Measurements from ENCODE around the gene RSPH1.

Gene RSPH1

DNA sequence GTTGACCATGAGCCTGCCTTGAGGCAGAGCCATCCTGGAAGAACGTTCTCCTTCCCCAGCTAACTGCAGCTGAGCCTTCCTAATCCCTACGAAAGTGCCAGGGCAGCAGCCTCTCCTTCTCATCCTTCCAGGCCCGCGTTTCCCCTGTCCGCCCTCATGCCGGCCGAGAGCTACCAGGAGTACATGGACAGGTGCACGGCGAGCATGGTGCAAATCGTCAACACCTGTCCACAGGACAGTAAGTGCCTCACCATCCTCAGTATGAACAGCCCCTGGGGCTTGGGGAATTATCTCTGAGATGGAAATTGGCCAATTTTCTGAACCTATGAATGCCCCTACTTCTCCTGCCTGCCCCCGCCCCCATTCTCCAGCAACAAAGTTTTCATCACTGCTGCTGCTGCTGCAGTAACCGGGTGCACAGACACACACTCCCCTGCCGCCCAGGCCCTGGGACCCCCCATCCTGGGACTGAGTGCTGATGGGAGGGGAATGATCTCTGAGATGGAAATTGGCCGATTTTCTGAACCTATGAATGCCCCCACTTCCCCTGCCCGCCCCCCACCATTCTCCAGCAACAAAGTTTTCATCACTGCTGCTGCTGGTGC, 52.7 kb downstream of the RSPH1 start:
- DNase-seq = no peak

DNA sequence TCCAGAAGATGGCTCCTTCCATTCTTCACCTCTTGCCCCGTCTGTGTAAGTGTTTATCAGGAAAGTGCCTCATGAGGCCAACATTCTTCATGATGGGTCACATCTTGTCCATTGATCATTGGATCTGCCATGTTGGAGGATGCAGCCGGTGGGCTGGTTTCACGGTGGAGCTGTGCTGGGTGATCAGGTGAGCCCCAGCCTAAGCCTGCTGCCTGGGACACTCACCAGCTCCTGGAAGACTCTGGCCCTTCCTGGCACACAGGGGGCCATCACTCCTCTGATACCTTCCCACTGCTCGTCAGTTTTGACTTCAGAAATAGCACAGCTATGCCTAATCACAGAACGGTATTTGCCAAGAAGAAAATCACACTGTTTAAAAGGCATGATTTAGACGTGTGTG, 54.1 kb downstream of the RSPH1 start:
- DNase-seq = no peak

DNA sequence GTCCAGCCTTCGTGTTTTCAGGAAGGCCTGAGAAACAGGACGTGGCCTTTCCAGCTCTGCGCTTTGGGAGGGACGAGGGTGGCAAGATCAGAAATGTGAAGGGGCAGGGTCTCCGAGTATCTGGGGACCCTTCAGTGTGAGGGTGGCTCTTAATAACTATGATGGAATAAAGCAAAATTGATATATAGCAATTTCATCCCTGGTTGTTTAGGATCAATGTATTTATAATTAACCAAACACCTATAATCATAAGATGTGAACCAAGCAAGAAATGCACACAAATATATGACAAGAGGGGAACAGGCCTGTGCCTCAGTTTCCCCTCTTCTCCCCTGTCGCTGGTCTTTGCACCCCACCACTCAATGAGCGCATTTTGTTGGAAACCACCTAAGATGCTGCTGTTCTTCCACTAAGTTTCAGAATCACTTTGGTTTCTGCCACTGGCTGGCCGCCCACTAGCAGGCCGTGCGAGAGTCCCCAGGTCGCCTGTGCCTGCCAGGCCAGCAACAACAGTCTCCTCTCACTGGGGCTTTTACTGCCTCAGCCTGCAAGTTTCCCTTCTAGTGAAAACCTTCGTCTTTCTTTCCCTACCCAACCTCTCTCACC, 55.7 kb downstream of the RSPH1 start:
- no peak for DNase-seq

DNA sequence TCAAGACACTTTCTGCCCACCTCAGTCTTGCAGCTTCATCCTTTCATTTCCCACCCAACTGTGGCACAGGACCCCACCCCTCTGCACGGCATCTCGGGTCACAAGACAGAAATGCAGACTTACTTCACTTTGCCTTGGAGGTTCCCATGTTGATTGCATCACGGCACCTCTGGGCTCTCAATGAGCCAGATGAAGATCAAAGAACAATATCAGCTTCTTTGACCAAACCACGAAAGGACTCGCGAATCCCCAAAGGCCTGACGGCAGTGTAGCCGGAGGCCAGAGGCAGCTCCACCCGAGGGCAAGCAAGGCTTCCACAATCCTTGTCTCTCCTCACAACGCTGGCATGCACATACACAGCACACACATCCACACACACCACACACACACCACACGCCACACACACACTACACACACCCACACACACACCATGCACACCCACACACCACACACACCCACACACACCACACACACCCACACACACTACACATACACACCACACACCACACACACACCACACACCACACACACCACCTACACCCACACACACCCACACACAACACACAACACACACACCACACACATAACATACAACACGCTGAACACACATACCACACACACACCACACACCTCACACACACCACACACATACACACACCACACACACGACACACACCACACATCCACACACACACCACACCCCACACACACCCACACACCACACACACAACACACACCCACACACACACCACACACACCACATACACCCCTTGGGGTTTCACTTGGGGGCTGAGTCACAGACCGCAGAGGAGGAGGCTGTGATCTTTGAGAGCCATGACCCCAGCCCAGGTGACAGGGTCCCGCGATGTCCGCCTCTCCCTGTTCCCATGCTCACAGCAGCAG, 56.5 kb downstream of the RSPH1 start:
- DNase-seq = peak; percentile 42

DNA sequence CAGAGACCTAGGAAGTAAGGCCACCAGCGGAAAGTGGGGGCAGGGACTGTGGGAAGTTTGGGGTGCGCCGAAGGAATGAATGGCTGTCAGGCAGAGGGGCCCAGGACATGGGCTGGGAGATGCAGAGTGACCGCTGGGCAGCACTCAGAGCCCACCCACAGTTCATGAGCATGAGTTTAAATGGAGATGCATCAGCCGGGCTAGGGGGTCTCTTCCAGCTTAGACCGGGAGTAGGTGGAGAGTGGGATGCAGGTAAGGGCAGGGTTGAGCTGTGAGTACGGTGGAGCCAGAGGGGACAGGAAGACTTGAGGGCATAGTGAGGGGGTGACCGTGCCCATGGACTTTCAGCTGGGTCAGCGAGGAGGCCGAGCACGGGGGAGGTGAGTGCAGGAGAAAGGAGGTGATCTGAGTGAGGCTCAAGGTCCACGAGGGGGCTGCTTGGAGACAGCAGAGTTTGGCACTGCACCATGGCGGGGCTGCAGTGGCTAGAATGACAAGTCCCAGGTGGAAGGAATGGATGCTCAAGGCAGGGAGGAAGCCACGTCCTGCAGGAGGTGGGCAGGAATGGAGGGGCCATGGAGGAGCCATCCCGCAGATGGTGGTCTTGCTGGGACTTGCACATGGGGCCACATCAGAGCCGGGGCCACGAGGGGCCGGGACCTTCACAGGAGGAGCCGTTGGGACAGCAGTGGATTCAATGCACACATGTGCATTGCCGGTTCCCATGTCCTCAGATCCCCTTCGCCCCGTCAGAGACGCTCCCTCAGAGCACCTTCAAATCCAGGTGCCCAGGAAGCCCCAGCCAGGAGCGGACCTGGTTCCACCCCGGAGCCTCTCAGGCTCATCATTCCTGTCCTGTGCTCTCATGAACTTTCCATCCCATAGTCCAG, 57.5 kb downstream of the RSPH1 start:
- DNase-seq = no peak

DNA sequence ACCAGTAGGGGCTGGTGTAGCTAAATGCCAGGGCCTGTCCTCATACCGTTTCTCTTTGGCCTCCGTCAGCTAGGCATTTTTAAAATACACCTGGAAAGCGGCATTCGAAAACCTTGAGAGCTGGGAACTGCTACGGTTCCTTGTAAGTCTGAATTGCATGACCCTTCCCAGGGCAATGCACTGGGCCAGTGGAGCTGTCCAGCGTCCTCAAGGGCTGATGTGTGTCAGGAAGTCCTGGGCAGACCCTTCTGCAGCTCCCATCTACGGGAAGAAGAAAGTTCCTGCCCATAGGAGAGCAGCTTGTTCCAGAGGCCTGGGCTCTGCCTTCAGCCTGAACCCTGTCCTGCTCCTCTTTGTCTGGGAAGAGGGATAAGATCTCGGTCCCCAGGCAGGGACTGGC, 58.2 kb downstream of the RSPH1 start:
- no peak for DNase-seq

DNA sequence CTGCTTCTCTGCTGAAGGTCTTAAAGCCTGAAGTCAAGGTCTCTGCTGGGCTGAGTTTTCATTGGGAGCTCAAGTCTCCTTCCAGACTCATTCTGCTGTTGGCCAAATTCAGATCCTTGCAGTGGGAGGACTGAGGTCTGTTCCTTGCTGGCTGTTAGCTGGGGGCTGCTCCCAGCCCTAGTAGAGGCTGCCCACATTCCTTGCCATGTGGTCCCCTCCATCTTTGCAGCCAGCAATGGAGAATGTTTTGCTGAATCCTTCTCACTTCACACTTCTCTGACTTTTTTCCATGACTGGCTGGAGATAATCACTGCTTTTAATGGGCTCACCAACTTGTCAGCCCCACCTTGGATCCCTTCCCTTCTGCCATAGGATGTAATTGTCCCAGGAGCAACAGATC, 59.1 kb downstream of the RSPH1 start:
- DNase-seq = no peak

DNA sequence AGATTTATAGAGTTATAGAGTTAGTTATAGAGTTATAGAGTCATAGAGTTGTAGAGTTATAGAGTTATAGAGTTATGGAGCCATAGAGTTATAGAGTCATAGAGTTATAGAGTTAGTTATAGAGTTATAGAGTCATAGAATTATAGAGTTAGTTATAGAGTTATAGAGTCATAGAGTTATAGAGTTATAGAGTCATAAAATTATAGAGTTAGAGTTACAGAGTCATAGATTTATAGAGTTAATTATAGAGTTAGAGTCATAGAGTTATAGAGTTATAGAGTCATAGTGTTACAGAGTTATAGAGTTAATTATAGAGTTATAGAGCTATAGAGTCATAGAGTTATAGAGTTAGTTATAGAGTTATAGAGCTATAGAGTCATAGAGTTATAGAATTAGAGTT, 60.2 kb downstream of the RSPH1 start:
- DNase-seq = no peak

DNA sequence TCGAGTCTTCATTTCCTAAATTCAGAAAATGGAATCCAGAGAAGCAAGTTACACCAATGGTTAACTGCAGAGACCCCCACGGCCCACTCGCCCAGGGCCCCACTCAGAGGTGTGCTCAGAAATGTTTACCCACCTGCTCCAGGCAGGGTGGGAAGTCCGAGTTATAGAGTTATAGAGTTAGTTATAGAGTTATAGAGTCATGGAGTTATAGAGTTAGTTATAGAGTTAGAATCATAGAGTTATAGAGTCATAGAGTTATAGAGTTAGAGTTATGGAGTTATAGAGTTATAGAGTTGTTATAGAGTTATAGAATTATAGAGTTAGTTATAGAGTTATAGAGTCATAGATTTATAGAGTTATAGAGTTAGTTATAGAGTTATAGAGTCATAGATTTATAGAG, 60.6 kb downstream of the RSPH1 start:
- no peak for DNase-seq

DNA sequence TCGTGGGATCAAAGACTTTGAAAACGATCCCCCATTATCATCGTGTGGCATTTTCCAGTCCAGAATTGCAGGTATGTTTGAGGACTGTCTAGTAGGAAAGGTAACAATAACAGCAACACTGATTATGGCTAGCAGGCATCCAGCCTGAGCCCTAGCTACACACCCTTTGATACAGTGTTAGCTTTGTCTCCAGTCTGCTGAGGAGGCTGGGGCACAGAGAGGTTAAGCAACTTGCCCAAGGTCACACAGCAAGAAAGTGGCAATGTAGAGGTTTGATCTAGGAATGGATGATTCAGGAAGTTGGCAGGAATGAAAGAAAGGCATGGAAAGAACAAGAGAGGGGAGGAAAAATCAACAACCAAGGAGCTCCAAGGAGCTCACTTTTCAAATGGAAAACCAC, 61.1 kb downstream of the RSPH1 start:
- no peak for DNase-seq

DNA sequence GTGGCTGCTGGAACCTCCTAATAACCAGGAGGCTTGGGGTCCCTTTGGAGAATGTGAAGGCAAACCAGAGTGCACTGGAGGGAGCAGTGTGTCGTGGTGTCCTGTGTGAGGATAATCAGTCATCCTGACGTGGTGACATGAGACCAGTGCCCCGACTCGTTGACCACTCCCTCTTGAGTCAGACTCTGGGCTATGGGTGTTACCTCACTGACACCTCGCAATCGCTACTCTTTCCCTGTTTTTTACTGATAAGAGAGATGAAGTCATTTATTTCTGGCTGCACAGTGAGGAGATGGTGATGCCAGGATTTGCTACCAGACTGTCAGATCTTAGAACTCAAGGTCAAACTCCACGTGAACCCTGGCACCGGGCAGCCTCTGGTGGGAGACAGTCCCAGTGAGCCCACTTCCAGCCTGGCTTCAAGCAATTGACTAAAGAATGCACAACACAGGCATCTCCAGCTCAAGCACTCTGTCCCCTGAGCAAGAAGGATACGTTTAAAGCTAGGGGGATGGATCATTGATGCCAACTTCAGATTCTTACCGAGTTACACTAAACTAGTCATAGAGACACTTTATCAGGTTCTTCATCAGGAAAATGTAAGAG, 62.0 kb downstream of the RSPH1 start:
- DNase-seq = no peak

DNA sequence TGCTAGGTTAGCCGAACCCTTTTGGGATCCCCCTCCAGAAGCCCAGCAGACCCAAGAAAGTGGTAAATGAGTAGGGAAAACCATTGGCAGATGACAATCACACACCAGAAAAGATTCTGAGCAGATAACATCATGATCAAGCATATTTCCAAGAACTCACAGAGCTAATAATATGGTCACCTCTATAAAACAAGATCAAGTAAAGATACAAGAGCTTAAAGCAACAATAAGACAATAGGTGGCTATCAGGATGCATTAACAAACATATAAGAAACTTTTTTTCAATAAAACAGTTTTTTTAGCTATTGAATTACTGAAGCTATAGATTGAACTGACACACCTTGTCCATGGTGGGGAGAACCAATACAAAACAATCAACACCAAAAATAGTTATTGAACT, 63.3 kb downstream of the RSPH1 start:
- no peak for DNase-seq

DNA sequence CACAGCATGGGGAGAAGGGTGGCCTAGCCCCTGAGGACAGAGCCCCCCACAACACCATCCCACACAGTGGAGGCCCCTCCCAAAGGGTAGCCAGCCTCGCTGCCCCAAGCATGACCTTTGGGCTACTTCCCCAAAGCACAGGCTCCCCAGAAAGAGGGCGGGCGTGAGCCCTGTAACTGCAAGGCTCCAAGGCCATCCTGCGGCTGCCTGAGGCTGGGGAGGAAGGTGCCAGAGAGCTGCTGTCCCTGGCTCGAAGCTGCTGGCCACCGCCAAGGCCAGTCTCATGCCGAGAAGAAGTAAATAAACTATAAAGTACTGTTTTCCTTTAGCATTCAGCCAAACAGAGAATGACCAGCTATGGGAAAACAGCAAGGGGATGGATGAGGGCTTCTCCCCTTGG, 64.8 kb downstream of the RSPH1 start:
- DNase-seq = no peak

DNA sequence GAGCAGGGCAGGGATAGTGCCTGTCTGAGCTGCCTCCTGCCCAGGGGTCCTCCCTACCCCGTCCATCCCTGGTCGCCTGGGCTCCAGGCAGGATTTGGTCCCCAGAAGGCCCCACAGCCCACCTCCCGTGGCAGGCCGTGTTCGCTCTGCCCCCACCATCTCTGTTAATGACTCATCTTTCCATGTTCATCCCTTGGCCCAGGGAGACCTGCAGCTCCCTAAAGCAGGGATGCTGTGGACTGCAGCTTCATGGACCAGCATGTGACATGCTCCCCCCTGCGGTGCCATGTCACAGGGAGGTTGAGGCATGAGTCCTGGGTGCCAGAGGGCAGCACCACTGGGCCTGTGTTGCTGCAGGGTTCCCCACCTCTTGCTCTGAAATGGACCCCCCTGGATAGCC, 65.5 kb downstream of the RSPH1 start:
- no peak for DNase-seq

DNA sequence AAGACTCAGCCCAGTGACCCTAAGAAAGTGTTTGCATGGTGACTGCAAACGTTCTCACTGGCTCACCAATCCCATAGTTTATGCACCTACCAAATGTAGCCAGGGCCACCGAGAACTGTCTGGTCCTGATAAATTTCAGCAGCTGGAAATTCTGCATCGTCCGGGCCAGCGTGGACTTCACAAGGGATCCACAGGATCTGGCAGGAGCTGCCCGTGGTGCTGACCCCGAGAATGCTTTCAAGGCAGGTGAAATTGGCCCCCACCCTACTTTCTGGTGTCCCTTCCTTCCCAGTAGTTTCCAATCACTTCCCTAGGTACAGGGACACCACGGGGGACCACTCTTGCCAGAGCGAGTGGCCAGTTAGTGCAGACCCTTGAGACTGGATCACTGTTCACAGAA, 66.2 kb downstream of the RSPH1 start:
- DNase-seq = no peak

DNA sequence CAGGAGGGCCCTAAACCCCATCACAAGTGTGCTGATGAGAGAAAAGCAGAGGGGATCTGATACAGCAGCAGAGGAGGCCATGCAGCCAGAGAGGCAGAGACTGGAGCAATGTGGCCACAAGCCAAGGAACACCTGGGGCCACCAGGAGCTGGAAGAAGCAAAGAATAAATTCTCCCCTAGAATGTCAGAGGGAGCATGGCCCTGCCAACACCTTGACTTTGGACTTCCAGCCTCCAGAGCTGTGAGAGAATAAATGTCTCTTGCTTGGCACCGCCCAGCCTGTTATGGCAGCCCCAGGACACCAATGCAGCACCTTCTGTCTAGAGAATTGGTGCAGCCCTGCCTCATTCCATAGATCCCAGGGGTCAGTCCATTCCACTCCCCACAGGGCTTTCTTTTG, 67.0 kb downstream of the RSPH1 start:
- DNase-seq = no peak

DNA sequence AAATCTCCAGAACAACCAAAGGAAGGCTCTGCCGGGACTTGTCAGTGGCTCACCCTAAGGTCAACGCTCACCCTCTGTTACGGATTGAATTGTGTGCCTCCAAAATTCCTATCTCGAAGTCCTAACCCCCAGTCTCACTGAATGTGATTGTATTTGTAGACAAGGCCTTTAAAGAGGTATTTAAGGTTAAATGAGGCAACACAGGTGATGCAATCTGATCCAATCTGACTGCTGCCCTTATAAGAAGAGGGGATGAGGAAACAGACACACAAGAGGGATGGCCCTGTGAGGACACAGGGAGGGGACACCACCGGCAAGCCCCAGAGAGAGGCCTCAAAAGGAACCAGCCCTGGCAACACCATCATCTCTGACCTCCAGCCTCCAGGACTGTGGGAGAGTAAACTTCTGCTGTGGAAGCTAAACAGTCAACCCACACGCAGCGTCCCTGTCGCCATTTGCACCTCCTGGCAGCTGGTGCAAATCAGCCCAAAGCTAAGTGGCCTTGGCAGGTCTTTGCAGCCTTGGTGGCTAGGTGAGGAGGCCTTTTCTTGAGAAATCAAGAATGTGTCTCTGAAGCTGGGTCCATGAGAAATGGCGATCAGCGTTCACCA, 68.1 kb downstream of the RSPH1 start:
- DNase-seq = no peak

DNA sequence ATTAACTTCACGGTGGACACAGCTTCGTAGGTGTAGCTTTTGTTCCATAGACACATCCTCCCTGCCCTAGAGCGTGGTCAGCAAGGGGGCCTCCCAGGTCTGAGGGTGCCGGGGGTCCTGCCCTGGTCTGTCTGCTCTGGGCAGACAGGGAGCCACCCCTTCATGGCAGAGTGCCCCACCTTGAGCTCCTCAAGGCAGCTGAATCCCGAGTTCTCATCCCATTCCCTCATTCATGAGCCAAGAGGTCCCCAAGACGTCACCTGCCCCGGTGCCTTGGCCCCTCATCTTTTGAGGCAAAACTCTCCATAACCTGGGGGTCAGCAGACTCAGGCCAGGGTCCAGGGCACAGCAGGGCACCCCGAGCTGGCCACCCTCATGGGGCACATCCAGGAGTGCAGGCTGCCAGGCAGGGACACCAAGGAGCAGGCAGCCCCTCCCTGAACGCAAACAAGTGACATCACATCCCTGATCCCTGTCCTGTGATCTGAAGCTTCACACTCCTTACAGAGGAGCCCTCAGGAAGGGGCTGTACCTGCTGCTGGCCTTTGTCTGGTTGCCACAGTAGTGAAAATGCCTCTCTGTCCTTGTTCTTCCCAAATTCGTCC, 69.0 kb downstream of the RSPH1 start:
- DNase-seq = no peak

DNA sequence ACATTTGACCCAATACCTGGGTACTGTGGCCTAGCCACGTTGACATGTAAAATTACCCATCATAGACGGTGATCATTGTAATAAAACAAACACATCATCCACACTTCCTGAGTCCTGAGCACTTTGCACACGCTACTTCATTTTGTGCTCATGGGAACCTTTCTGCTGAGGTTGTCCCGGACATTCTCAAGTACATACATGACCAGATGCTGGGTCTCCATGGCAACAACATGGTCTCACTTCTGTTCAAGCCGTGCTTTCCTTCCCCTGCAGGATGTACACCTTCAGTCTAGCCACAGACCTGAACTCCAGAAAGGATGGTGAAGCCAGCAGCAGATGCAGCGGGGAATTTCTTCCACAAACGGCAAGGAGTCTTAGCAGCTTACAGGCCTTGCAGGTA, 69.6 kb downstream of the RSPH1 start:
- DNase-seq = no peak

DNA sequence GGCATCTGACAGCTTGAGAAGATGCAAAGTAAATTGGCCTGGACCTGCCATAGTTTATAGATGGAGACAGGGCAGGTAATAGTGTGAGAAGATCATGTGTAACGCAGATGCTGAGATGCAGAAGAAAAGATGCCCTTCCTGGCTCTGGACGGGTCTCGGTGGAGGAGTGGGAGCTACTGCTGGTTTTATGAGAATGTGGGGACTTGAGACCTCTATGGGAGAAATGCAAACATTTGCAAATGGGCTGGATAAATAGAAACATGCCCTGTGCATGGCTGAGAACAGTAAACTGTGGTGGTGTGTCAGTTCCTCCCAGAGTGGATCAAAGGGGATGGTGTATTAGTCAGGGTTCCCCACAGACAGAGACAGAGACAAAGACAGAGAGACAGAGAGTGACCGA, 70.4 kb downstream of the RSPH1 start:
- DNase-seq = peak; percentile 31

DNA sequence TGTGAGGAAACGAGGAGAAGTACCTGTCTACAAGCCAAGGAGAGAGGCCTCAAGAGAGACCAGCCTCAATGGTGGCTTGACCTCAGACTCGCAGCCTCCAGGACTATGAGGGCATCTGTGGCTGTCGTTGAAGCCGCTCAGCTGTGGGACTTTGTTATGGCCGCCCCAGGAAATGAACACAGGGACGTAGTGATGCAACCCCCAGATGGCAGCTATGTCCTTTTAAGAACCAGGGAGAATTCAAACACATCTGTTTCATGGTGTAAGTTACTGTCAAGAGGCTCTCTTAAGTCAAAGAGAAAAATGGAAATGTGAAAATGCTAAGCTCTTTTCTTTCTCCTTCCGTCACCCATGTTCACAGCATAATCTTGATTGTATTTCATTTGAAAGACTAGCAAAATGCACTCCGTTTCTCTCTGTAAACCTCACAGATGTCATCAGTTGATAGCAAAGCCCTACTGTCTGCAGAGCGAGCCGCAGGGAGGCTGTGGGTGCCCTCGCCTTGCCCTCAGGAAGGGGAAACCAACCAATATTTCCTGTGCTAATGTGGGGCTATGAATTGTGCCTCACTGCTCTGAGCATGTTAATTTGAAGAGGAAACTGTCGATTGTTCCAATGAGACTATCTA, 71.0 kb downstream of the RSPH1 start:
- peak; percentile 87 for DNase-seq
